CD14-positive monocyte (primary cell): ENCODE measurements around the gene VPS16. TPM values are rescaled to one million over a fixed set of nuclear protein-coding genes. Genes with fewer than 3 reads are reported as not detected.

ENCODE experiments used
- DNase-seq, 3 donors: peaks; one replicate each; pipeline ENCODE4 v3.0.0-alpha.2; 2011 to 2022
- H2AFZ ChIP-seq: 2 replicates; pipeline ENCODE4 v1.6.0; 2012; ENCODE audit warnings: mild to moderate bottlenecking, low read depth, low read length, inconsistent platforms; ENCODE audit not compliant: insufficient read depth, poor library complexity, severe bottlenecking
- H3K27ac ChIP-seq, 2 donors: 1 replicate in 1 of 2; 2 replicates in 1 of 2; pipeline ENCODE4 v1.5.1; 2012 to 2013; ENCODE audit warnings: low read length in 2 of 2, control low read depth in 1 of 2, inconsistent platforms in 1 of 2, low read depth in 1 of 2, mild to moderate bottlenecking in 1 of 2
- H3K27me3 ChIP-seq, 2 donors: one replicate each; pipeline versions ENCODE4 v1.6.0 to v1.6.1; 2011 to 2013; ENCODE audit warnings: low read length in 2 of 2; ENCODE audit not compliant: control insufficient read depth in 2 of 2, insufficient read depth in 2 of 2
- H3K36me3 ChIP-seq, 2 donors: replicated peaks in 1 of 2; 1 replicate in 1 of 2; 2 replicates in 1 of 2; pipeline versions ENCODE4 v1.5.1 to v1.6.1; 2012 to 2013; ENCODE audit warnings: low read length in 2 of 2, control low read depth in 1 of 2, inconsistent platforms in 1 of 2, mild to moderate bottlenecking in 1 of 2; ENCODE audit not compliant: insufficient read depth in 2 of 2, control insufficient read depth in 1 of 2
- H3K4me1 ChIP-seq, 2 donors: 1 replicate in 1 of 2; 2 replicates in 1 of 2; pipeline versions ENCODE4 v1.5.1 to v1.6.1; 2012 to 2013; ENCODE audit warnings: low read length in 2 of 2, control low read depth in 1 of 2, inconsistent platforms in 1 of 2, mild to moderate bottlenecking in 1 of 2, moderate library complexity in 1 of 2; ENCODE audit not compliant: insufficient read depth in 2 of 2, control insufficient read depth in 1 of 2
- H3K4me2 ChIP-seq: replicated peaks from 2 replicates; pipeline ENCODE3; 2012; ENCODE audit warnings: low read length, moderate library complexity, mild to moderate bottlenecking; ENCODE audit not compliant: poor library complexity, severe bottlenecking; ENCODE audit errors: extremely low read depth
- H3K4me3 ChIP-seq, 3 experiments: fragments of 200-600 bp in 1 of 3; sonication (generic) in 1 of 3; replicated peaks in 1 of 3; 1 replicate in 2 of 3; 2 replicates in 1 of 3; pipeline ENCODE4 v1.5.1; 2011 to 2013; ENCODE audit warnings: low read length in 3 of 3, mild to moderate bottlenecking in 3 of 3, control low read depth in 2 of 3, low read depth in 2 of 3, inconsistent platforms in 1 of 3, moderate library complexity in 1 of 3
- H3K79me2 ChIP-seq: 2 replicates; pipeline ENCODE4 v1.6.0; 2012; ENCODE audit warnings: mild to moderate bottlenecking, control low read depth, inconsistent platforms, low read length, moderate library complexity; ENCODE audit not compliant: insufficient read depth
- H3K9ac ChIP-seq: 2 replicates; pipeline ENCODE4 v1.6.0; 2017; ENCODE audit warnings: low read length, mild to moderate bottlenecking; ENCODE audit not compliant: insufficient read depth, poor library complexity, severe bottlenecking
- H3K9me3 ChIP-seq, 2 donors: replicated peaks in 1 of 2; 1 replicate in 1 of 2; 2 replicates in 1 of 2; pipeline versions ENCODE4 v1.5.1 to v1.6.1; 2012 to 2013; ENCODE audit warnings: low read length in 2 of 2, control low read depth in 1 of 2; ENCODE audit not compliant: control insufficient read depth in 1 of 2, insufficient read depth in 1 of 2
- H4K20me1 ChIP-seq: 2 replicates; pipeline ENCODE4 v1.6.0; 2012; ENCODE audit warnings: mild to moderate bottlenecking, low read length, control low read depth, moderate library complexity; ENCODE audit not compliant: insufficient read depth
- H3K27ac Mint-ChIP-seq, 7 donors: one replicate each; pipeline ENCODE4 v1.8.0; 2020; ENCODE audit warnings: mild to moderate bottlenecking in 7 of 7, mixed read lengths in 7 of 7, moderate library complexity in 6 of 7, inconsistent platforms in 2 of 7
- H3K27me3 Mint-ChIP-seq, 3 donors: one replicate each; pipeline ENCODE4 v1.8.0; 2021 to 2022; ENCODE audit warnings: low read depth in 3 of 3, mild to moderate bottlenecking in 3 of 3, mixed read lengths in 3 of 3, moderate library complexity in 3 of 3, inconsistent platforms in 1 of 3
- H3K36me3 Mint-ChIP-seq, 2 donors: one replicate each; pipeline ENCODE4 v1.8.0; 2020; ENCODE audit warnings: mixed read lengths in 2 of 2, inconsistent platforms in 1 of 2, mild to moderate bottlenecking in 1 of 2
- H3K4me1 Mint-ChIP-seq: one replicate; pipeline ENCODE4 v1.8.0; 2020; ENCODE audit warnings: mild to moderate bottlenecking, mixed read lengths
- H3K4me3 Mint-ChIP-seq, 2 donors: one replicate each; pipeline ENCODE4 v1.8.0; 2020; ENCODE audit warnings: mild to moderate bottlenecking in 2 of 2, mixed read lengths in 2 of 2, moderate library complexity in 1 of 2
- H3K9me3 Mint-ChIP-seq, 7 donors: one replicate each; pipeline ENCODE4 v1.8.0; 2020 to 2022; ENCODE audit warnings: mixed read lengths in 7 of 7, mild to moderate bottlenecking in 6 of 7, moderate library complexity in 6 of 7, inconsistent platforms in 2 of 7
- CTCF ChIP-seq: fragments of 200-600 bp; IDR thresholded peaks from one replicate; pipeline ENCODE4 v1.8.0; 2022; ENCODE audit warnings: antibody characterized with exemption, mild to moderate bottlenecking
- whole genome bisulfite sequencing: methylation state at CpG from one replicate; pipeline ENCODE4 v1.1.5; 2013; ENCODE audit warnings: missing lambda C conversion rate; ENCODE audit not compliant: insufficient coverage; 5-methylcytosine and 5-hydroxymethylcytosine counted together
- intact Hi-C, 2 donors: fragments of 100-400 bp; cut with micrococcal nuclease; formaldehyde crosslinking; loops; one replicate each; pipeline versions ENCODE4 v1.15.0 to v1.15.1; 2023
- polyA plus RNA-seq, 3 donors: library from polyadenylated mRNA; depleted of rRNA in 1 of 3; unstranded in 2 of 3; stranded (reverse) in 1 of 3; fragments of 300-500 nt in 2 of 3; fragments of >200 nt in 1 of 3; fragmentation: Illumina TruSeq in 2 of 3; gene quantifications; 1 replicate in 2 of 3; 2 replicates in 1 of 3; pipeline ENCODE4 v1.2.3, GENCODE V29; 2012 to 2021

Gene VPS16
- polyA plus RNA-seq, 3 donors = 33.3 to 87.0 (median 34.5) TPM

GRCh38 chr20:2840967-2841531 lies 504 bp downstream of the VPS16 start:
- peaks cover 33% of the 10 kb centered on the region for H3K4me1 Mint-ChIP-seq
- no peaks in the 10 kb centered on the region for H3K9me3 Mint-ChIP-seq
- peaks cover 16% of the 10 kb centered on the region for H3K79me2 ChIP-seq
- H4K20me1 ChIP-seq = peaks cover 23% of the 10 kb centered on the region
- H3K36me3 ChIP-seq = peaks cover 0 to 24% of the 10 kb centered on the region in 2 donors
- no peaks in the 10 kb centered on the region for H3K27me3 ChIP-seq
- peaks cover 0 to 4% (median 3%) of the 10 kb centered on the region in 3 donors for H3K27me3 Mint-ChIP-seq
- peaks cover 13 to 27% of the 10 kb centered on the region in 2 donors for H3K4me1 ChIP-seq
- H3K27ac ChIP-seq = peak overlapping the region in 1 of 2 donors; percentile 92
- peak overlapping the region; percentile 90 for H3K9ac ChIP-seq
- H3K36me3 Mint-ChIP-seq = peaks cover 17 to 40% of the 10 kb centered on the region in 2 donors
- intact Hi-C loops = no loop called here
- H3K4me3 ChIP-seq = peak overlapping the region; percentile 80 to 94 (median 80)
- peak overlapping the region; percentile 100 for H2AFZ ChIP-seq
- peak overlapping the region; percentile 79 for H3K4me2 ChIP-seq
- peak overlapping the region; percentile 35 to 87 (median 85) for H3K27ac Mint-ChIP-seq
- H3K4me3 Mint-ChIP-seq = peak overlapping the region; percentile 84 to 91
- no peaks in the 10 kb centered on the region for H3K9me3 ChIP-seq
- peak in 1 of 3 donors; percentile 6 for DNase-seq
- TF ChIP-seq CTCF = no peak
- WGBS = 13% methylated on average over 28 of the region's 33 CpGs

- DNase-seq = no peak
Measured at GRCh38 chr20:2845607-2846006, 5.1 kb downstream of the VPS16 start.

More at GRCh38 chr20:2845607-2846006, 5.1 kb downstream of the VPS16 start:
- Histone ChIP-seq H2AFZ (no peak overlapping the region), H3K4me1 (peaks cover 8 to 12% of the 10 kb centered on the region in 2 donors), H3K9ac (no peak overlapping the region), H3K4me2 (no peak overlapping the region), H3K27ac (no peak overlapping the region), H3K27me3 (no peaks in the 10 kb centered on the region), H3K36me3 (peaks cover 0 to 24% of the 10 kb centered on the region in 2 donors), H3K79me2 (peaks cover 16% of the 10 kb centered on the region), H3K4me3 (no peak overlapping the region), H3K9me3 (no peaks in the 10 kb centered on the region), H4K20me1 (peaks cover 37% of the 10 kb centered on the region)
- peaks cover 25% of the 10 kb centered on the region for H3K4me1 Mint-ChIP-seq
- no peak for TF ChIP-seq CTCF
- intact Hi-C loops = no loop called here
- no peak overlapping the region for H3K4me3 Mint-ChIP-seq
- no peak overlapping the region for H3K27ac Mint-ChIP-seq
- H3K9me3 Mint-ChIP-seq = no peaks in the 10 kb centered on the region
- peaks cover 24 to 27% of the 10 kb centered on the region in 2 donors for H3K36me3 Mint-ChIP-seq
- no CpG with 5 or more reads among the region's 2 CpGs for WGBS
- H3K27me3 Mint-ChIP-seq = peaks cover 0 to 1% (median 0%) of the 10 kb centered on the region in 3 donors
